Stimulated activated CD8-positive, alpha-beta memory T cell treated with anti-CD3 and anti-CD28 coated beads, Interleukin-7, amount 100 ng/mL, for 24 hours (primary cell): ENCODE data around the gene SLPI.

Source experiments
- DNase-seq: peaks from one replicate; pipeline ENCODE4 v3.0.0-alpha.2; 2020; ENCODE audit warnings: low read depth

Gene SLPI, protein sequence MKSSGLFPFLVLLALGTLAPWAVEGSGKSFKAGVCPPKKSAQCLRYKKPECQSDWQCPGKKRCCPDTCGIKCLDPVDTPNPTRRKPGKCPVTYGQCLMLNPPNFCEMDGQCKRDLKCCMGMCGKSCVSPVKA

DNA sequence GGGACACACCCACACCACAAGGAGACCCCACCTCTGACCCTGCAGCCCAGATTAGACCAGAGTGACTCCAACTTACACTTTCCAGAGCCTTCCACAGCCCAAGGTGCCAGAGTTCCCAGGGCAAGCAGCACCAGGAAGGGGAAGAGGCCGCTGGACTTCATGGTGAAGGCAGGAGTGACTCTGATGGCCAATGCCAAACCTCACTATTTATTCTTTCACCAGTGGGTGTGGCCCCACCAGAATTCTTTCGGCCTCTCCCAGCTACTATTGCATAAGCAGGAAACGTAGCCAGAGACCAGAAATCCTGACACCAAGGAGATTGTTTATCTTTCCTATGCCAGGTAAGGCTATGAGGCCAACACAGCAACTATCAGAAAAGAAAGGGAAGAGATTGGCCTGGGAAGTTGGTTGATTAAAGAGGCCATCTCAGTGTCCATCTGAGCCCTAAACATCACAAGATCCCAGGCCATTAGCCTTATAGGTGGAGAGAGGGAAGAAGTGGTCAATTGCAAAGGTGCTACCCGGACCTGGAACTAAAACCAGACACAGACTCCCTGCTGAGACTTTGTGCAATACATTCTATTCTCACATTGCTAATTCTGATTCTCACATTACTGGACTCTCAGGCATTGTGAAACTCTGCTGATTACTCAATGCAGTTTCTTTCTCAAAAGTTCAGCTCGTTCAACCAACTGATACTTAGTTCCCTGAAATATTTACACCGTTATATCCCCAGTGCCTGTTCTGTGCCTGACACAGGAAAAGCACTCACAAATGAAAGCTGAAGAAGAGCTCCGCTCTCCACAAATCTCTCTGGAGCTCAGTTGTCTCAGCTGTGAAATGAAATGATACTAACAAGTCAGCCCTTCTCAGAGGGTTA is at the start of gene SLPI:
SLPI (minus strand) TSS at position 182 of the 880 bp plus-strand sequence; CDS start at position 161, 21 bp downstream.
- no peak for DNase-seq

DNA sequence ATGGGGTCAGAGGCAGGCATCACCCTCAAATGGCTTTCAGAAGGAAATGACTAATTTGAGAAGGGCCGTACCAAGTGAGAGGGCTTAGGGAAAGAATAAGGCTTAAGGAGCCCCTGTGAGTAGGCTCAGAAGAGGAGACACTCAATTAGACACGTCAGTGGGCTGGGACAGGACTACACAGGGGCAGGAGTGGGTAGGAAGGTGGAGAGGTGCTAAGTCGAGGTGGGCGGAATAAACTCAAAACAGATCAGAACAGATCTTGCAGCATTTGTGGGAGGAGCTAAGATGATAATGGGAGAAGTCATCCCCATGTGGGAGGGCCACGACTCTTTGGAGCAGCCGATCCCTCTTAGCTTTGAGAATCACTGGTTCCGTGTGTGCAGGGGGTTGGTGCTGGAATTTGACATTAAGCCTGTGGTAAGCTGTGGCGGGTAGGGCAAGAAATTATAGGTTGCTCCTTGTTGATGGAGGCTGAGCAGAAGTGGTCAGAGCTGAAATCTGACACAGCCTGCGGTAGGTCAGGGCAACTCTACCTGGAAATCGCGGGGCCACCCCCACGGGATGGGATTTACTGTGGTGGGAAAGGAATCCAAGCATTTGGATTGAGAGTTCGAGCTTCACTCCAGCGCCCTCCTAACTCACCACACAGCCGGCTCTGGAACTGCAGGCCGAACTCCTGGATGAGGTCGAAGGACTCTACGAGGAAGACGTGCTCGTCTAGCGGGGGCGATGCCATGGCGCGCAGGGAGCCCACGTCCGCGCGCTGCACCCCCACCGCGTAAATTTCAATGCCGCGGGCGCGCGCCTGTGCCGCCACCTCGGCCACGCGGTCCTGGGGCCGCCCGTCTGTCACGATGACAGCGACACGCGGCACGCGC is 49.5 kb upstream of the SLPI start:
- DNase-seq: no peak

DNA sequence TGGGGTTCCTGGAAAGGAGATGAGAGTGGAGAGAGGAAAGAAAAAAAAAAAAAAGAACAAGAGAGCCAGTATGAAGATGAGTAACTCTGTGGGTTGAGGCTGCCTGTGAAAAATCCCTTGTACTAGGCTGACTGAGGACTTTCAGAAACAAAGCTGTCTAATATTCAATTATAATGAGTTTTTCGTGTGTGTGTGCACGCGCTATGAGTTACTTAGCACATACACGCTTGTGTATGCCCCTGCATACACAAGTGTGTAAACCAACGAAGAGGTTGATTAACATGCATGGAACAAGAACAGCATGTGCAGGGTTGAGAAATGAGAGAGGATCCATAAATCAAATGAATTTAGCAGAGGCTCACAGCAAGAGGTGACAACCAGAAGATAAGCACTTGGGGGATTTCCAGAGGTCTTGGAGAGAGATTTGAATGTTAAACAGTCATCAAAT is 47.5 kb upstream of the SLPI start:
- DNase-seq: no peak

DNA sequence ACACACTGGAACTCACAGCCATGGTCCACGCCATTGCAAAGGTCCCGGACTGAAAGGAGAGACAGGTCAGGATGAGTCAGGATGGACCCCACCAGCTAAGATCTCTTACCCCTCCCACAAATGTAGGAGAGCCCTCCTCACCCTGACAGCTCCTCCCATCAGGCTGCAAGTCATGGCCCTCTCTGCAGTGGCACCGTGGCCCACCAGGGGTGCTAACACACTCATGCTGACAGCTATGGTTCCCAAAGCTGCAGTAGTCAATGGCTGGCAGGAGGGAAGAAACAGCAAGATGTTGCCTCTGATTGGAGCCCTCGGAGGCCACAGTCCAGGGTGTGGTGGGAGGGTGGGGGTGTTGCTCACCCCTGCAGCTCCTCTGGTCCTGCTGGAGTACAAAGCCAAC is 46.6 kb upstream of the SLPI start:
- no peak for DNase-seq

DNA sequence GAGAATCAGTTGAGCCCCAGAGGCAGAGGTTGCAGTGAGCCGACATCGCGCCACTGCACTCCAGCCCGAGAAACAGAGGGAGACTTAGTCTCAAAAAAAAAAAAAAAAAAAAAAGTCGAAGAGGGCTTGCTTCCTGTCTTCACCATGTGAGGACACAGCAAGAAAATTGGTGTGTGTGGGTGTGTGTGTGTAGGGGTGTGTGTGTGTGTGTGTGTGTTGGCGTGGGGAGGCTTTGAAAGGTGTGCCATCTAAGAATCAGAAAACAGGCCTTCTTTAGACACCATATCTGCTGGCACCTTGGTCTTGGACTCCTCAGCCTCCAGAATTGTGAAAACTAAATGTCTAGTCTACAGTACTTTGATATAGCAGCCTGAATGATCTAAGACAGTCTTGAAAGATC is 45.4 kb upstream of the SLPI start:
- no peak for DNase-seq

DNA sequence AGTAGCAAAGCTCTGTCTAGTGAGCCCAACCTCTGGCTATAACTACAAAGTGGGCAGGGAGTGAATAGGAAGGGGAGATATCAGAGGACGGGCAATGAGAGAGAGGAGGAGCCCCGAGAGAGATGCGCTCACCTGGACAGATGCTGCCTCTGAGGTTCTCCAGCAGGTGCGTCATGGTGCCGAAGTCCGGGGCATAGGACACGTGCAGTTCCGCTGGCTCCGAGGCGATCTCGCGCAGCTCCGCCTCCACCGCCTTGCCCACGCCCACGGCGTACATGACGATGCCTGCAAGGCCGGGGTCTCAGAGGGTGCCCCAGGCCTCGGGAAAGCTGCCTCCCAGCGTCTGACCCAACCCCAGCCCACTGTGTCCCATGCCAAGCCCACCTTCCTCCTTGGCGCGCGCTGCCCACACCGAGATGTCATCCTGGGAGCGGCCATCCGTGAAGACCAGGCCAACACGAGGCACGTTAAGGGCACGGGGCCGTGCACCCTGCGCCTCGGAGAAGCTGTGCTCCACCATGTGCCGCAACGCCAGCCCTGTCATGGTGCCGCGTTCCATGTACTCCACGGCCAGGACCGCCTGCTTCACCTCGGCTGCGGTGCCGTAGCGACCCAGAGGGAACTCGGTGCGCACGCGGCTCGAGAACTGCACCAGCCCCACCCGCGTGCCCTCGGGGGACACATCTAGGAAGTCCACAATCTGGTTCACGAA is 43.6 kb upstream of the SLPI start:
- DNase-seq: no peak

DNA sequence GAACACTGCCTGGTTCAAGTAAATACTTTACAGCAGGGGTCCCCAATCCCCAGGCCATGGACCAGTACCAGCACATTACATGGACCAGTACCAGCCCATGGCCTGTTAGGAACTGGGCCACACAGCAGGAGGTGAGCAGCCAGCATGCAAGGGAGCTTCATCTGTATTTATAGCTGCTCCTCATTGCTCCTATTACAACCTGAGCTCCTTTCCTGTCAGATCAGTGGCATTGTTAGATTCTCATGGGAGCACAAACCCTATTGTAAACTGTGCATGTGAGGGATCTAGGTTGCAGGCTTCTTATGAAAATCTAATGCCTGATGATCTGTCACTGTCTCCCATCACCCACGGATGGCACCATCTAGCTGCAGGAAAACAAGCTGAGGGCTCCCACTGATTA is 40.3 kb upstream of the SLPI start:
- no peak for DNase-seq

DNA sequence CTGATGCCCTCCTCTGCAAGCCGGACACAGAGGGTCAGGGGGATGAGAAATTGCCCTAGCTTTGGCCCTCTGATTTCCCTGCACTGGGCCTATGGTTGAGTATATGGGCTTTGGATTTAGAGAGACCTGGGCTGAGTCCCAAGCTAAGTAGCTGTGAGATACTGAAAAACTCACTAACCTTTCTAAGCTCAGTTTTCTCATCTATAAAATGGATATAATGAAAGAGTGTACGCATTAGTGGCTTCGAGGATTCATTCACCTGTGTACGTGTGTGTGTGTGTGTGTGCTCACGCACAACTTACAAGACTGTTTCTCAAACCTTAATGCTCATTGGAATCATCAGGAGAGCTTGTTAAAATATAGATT is 39.6 kb upstream of the SLPI start:
- no peak for DNase-seq

DNA sequence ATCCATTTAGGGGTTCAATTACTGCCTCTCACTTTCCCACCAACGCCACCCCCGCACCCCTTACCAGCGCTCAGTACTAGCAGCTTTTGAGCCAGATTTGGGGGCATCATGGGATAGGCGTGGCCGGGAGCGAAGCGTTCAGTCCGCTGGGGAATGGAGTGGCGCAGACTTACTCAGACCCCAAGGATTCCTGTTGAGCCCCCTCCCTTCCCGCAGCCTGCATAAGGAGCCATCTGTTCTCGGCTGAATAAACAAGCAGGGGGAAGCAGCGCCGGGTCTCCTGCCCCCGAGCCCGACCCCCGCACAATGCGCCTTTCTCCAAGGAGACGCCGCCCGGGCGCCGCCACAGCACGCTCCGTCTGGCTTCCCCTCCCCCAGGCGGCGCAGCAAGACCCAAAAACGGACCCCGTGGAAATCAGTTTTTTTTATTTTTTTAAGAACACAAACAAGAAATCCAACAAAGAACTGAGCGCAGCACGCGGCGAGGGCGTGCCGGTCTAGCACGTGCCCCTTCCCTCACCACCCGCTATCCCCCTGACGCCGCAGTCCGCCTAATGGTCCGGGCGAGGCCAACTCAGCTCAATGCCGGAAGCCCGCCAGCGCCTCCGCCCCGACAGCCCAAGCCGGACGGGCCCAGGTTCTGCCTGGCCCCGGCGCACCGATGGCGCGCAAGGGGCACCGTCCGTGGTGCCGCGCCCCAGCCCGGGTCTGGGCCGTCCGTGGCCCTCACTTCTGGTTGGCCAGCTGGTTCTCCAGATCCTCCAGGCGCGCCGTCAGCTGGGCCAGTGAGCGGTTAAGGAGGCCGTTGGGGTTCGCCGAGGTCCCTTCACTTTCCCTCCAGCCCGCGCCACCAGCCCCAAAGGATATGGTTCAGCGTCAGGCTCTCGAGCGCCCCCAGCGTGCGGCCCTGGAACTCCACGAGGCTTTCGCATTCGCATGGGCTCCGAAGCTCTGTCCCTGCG is 39.0 kb upstream of the SLPI start:
- peak; percentile 77 for DNase-seq

DNA sequence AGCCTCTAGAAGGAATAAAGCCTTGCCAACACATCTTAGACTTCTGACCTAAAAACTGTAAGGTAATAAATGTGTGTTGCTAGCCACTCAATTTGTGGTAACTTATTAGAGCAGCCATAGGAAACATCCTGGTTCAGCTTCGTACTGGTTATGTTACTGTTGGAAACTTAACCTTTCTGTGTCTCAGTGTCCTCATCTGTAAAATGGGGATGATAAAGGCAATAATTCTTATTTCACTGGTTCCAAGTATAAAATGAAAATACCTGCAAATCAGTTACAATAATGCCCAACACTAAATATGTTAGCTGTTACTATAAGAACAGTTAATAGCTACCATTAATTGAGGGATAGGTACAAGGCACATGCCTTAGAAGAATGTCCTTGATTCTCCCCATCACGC is 38.0 kb upstream of the SLPI start:
- DNase-seq: no peak

DNA sequence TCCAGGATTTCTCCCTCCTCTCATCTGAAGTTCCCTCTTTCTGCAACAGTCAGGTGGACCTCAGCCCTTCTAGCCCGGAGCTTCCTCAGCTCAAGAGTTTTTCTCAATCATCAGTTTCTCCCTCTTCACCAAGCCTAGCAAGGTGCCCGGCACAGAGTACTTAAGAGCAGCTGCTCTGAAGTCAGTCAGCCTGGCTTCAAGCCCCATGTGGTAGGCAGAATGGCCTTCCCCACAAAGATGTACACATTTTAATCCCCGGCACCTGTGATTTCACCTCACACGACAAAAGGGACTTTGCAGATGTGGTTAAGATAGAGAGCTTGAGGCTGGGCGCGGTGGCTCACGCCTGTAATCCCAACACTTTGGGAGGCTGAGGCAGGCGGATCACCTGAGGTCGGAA is 37.2 kb upstream of the SLPI start:
- no peak for DNase-seq

DNA sequence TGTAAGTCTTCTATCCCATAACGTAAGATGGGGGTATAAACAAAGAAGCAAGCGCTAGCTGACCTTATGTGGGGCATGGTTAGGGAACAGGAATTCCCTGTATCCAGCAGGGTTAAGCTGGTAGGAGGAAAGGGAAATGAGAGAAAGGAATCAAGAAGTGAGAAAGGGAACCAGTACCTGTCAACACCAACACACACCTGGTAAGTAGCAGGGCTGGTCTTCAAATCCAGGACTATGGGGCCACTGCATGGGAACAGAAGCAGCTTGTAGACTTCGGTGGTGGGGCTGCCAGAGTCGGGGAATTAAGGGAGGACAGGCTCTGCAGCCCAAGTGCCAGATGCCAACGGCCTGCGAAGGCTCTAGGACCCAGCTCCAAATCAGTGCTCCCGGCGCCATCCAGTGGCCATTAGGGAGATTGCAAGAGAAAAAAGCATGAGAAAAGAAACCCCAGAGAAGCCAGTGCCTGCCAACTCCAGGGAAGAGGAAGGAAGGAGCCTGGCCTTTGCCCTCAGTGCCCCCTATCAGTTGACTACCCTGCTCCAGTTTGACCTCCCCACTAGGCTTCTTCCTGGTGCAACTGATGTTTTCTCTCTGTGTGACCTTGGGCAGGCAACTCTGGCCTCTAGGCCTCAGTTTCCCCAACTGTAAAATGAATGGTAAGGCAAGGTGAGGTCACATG is 36.5 kb upstream of the SLPI start:
- peak; percentile 34 for DNase-seq

DNA sequence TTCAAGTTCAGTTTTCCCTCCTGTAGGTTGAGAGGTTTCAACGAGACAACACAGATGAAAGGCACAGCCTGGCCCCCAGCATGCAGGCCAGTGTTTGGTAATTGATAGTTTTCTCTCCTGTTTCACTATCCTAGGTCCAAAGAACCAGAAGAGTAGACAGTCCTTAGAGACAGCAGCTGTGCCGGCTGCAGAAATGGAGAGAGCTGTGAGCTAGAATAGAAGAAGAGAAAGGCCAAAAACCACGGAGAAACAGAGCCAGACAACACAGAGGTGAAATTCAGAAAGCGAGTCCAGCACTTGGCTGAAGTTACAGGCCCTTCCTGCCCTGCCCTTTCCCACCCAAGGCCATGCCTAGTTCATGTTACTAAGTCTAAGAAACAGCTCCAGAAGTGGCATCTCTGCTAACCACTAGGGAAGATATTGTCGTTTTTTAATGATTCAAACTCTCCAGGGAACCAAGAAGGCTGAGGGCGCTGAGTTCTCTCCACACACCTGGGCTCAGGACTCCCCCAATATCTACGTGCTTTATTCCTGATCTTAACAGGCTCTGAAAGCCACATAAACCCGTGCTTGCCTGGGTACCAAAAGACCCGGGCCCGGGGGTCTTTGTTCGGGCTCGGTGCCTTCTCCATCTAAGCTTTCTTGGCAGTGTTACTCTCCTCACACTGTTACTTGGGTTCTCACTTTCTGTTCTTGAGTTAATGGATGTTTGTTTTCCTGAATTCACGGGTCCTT is 35.7 kb upstream of the SLPI start:
- no peak for DNase-seq

DNA sequence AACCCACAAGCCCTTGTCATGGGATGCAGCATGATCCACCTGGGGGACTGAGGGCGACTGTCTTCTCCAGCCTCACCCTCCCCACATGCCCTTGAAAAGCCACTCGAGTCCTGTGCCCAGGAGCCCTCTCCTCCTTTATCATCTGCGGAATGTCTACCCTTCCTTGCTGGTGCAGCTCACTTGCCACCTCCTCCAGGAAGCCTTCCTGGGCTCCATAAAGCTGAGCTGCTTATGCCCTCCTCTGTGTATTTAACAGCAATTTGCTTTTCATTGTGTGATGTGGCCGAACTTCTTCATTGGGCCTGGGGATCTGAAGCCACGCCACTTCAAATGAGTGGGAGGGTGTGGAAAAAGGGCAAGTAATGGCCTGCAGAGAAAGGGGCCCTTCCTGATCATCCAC is 34.5 kb upstream of the SLPI start:
- no peak for DNase-seq

DNA sequence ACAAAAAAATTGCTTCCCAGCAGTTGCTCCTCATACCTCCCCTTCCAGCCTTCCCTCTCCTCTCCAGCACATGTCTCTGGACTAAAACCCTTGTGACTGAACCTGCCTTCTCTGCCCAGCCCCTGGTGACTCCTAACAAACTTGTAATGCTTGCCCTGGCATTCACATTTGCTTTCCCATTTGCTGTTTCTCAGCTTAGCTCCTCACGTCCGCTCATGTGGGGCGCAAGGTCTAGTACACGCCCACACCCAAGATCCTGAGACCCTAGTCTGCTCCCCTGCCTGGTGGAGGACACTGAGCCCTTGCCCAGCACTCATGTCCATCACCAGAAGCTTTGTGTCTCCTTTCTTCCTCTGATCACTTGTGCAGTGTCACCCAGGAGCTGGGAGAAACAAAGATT is 34.0 kb upstream of the SLPI start:
- no peak for DNase-seq

DNA sequence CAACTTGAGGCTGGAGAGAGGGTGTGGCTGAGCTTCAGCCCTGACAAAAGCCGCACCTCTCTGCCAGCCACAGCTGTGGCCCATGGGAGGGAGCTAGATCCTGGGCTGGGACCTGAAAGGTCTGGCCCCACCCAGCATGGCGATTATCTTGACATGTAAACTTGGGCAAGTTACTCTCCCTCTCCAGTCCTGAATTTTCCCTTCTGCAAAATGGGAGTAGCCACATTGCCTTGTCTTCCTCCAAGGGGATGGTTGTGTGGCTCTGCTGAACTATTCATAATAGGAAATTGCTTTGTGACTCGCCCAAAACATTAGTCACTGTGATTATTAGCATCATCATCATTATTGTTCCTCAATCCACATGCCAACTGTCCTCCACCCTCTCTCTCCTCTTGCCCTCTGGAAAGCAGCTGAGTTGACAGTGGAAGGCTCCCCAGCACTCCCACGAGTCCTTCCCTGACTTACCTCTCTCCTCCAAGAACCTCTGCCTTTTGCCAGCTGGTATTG is 29.2 kb upstream of the SLPI start:
- DNase-seq: no peak

DNA sequence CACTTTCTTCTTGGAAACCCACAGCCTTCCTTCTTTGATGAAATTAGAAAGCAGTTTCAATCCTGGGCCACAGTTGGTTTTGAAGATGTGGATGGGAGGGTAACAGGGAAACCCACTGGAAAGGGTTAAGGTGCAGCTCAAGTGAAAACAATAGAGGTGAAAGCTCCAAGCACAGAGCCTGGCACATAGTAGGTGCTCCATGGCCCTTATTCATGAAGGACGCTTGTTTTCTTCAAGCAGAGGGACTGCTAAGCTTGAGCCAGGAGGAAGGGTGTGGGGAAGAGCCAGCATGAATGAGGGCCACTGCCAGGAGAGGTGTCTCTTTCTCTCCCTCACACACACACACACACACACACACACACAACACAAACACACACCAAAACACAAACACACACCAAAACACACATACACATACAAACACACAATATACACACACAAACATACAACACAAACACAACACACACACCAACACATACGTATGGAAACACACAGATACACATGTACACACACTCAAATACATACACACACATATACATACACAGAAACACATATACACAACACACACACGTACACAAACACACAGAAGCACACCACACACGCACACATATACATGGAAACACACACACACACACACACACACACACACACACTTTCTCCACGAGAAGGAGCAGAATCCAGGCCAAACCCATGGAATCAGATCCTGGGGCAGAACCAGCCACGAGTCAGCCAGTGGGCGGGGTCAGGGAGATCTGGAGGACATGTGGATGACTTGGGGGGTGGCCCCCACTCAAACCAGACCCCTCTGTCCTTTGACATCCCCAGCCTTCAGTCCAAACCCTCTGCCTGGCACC is 28.6 kb upstream of the SLPI start:
- no peak for DNase-seq

DNA sequence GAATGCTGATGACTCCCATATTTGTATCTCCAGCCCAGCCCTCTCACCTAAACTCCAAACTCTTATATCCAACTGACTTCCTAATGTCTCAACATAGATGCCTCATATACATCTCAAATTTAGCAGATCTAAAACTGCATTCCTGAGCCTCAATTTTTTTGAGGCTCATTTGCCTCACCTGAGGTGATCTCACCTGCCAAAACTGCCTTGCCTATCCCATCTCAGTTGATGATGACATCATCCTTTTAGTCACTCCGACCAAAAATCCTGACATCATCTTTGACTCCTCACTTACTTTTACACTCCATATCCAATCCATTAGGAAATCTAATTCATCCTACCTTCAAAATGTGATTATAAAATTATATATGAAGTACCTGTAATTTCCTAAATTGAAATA is 25.6 kb upstream of the SLPI start:
- no peak for DNase-seq

DNA sequence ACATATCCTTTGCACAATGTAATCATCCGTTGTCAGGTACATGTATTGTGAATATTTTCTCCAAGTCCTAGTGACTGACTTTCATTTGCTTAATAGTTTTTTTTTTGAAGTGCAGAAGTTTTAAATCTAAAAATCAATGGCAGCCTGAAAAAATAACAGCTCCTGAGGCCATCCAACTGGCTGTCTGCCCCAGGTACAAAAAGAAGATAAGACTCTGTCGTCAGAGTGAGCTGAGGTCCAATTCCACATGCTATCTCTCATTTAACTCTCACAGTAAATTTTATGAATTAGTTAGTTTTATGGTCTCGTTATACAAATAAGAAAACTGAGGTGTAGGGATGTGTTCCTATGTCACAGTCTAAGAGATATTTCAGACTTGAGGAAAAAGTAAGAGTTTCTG is 21.0 kb upstream of the SLPI start:
- no peak for DNase-seq
